Calu3 (cell line): ENCODE results near the gene CTNNAL1. TPM values are rescaled to one million over a fixed set of nuclear protein-coding genes. Genes with fewer than 3 reads are reported as not detected.

Experiments
- BruUV-seq: library from RNA; stranded (reverse); fragments of 400-500 nt; replicated peaks from 2 replicates; lab custom pipeline; 2021; lab: Mats Ljungman, UMichigan
- CTCF ChIA-PET: fragments of 300-600 bp; sonication (Branson Sonifier 250); formaldehyde crosslinking; loops from one replicate; lab custom pipeline; 2022; ENCODE audit warnings: antibody characterized with exemption; lab: Charles Lee
- DNase-seq: peaks from one replicate; pipeline ENCODE4 v3.0.0; 2022
- H3K27ac Mint-ChIP-seq: one replicate; pipeline ENCODE4 v1.8.0; 2022; ENCODE audit warnings: mixed read lengths; ENCODE audit not compliant: unreplicated experiment
- H3K27me3 Mint-ChIP-seq: one replicate; pipeline ENCODE4 v1.8.0; 2022; ENCODE audit warnings: mixed read lengths; ENCODE audit not compliant: unreplicated experiment
- H3K36me3 Mint-ChIP-seq: one replicate; pipeline ENCODE4 v1.8.0; 2022; ENCODE audit warnings: mild to moderate bottlenecking, moderate library complexity, mixed read lengths; ENCODE audit not compliant: insufficient read depth, unreplicated experiment
- H3K4me1 Mint-ChIP-seq: one replicate; pipeline ENCODE4 v1.8.0; 2022; ENCODE audit warnings: mild to moderate bottlenecking, low read depth, mixed read lengths; ENCODE audit not compliant: unreplicated experiment
- H3K4me3 Mint-ChIP-seq: one replicate; pipeline ENCODE4 v1.8.0; 2022; ENCODE audit warnings: mild to moderate bottlenecking, low read depth, moderate library complexity, mixed read lengths; ENCODE audit not compliant: unreplicated experiment
- H3K9me3 Mint-ChIP-seq: one replicate; pipeline ENCODE4 v1.8.0; 2022; ENCODE audit warnings: low read depth, mixed read lengths; ENCODE audit not compliant: unreplicated experiment
- intact Hi-C: fragments of 100-400 bp; cut with micrococcal nuclease; formaldehyde crosslinking; loops from one replicate; pipeline ENCODE4 v1.10.0; 2022; ENCODE audit not compliant: unreplicated experiment
- total RNA-seq: library from RNA; stranded (reverse); gene quantifications from 2 replicates; pipeline ENCODE4 v1.2.3, GENCODE V29; 2022
- TF ChIP-seq, protein P1 (sequence below): fragments of 200-600 bp; IDR thresholded peaks from one replicate; pipeline ENCODE4 v1.8.0; 2022; ENCODE audit warnings: antibody characterized with exemption; ENCODE audit not compliant: unreplicated experiment

CTNNAL1 gene
- total RNA-seq, 1 experiment from 2014 or later = 20.6 TPM

DNA sequence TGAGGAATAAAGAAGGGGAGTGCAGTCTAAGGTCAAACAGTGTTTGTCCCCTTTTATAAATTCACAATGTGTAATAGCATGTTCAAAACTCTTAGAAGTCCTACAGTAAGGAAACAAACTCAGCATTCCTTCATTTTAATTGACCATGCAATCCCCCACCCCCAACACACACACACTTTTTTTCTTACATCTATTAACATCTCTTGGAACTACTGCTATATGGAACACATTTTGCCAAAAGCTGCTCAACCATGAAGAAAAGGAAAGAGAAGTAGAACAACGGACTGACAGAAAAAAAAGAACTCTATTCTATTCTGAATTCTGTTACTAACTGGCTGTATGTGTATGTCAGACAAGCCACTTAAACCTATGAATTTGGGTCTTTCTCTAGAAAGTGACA lies 2.8 kb upstream of the CTNNAL1 start:
- Mint-ChIP-seq H3K36me3 (peaks cover 21% of the 10 kb centered on the region), H3K4me3 (no peak overlapping the region), H3K9me3 (no peaks in the 10 kb centered on the region), H3K27me3 (no peaks in the 10 kb centered on the region), H3K4me1 (peaks cover 21% of the 10 kb centered on the region), H3K27ac (no peak overlapping the region)
- intact Hi-C loops = loop anchor here (10.0 kb wide), 1 partner anchor 61 kb away; no protein-coding TSS in a partner anchor
- no TSS peak for BruUV-seq
- CTCF ChIA-PET = no interaction called here
- DNase-seq = no peak
- TF ChIP-seq, protein P1, sequence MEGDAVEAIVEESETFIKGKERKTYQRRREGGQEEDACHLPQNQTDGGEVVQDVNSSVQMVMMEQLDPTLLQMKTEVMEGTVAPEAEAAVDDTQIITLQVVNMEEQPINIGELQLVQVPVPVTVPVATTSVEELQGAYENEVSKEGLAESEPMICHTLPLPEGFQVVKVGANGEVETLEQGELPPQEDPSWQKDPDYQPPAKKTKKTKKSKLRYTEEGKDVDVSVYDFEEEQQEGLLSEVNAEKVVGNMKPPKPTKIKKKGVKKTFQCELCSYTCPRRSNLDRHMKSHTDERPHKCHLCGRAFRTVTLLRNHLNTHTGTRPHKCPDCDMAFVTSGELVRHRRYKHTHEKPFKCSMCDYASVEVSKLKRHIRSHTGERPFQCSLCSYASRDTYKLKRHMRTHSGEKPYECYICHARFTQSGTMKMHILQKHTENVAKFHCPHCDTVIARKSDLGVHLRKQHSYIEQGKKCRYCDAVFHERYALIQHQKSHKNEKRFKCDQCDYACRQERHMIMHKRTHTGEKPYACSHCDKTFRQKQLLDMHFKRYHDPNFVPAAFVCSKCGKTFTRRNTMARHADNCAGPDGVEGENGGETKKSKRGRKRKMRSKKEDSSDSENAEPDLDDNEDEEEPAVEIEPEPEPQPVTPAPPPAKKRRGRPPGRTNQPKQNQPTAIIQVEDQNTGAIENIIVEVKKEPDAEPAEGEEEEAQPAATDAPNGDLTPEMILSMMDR = no peak

DNA sequence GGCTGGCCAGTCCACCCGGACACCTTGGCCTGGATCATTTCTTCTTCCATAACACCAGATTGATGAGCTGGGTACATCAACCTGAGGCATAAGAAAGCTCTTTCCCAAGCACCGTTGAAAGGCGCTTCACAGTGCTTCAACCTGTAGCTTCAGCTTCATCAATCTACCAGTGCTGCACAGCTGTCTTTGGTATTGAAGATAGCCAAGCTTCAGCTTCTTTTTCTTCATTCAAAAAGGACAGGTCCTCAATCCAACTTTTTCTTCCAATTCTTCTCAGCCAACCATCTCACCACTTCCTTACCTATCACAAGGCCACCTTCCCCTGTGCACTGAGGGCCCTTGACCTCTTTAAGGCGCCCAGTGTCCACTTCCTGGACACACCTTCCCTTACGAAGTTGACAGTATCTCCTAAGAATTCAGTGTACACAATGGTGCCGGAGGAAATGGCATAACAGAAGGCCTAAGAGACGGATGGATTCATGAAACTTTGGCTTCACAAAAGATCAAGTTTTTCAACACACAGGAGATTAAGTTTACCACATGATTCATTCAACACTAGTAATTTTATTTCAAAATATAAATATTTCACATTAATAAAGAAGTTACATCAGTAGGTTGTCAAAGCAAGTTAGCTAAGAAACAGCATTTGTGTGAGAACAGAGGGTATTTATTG lies 1.4 kb upstream of the CTNNAL1 start:
- Mint-ChIP-seq H3K36me3 (peaks cover 21% of the 10 kb centered on the region), H3K4me1 (peaks cover 25% of the 10 kb centered on the region), H3K27me3 (no peaks in the 10 kb centered on the region), H3K9me3 (no peaks in the 10 kb centered on the region), H3K27ac (peak overlapping the region; percentile 42), H3K4me3 (peak overlapping the region; percentile 6)
- intact Hi-C loops = loop anchor here (10.0 kb wide), 1 partner anchor 60 kb away; no protein-coding TSS in a partner anchor
- TF ChIP-seq, protein P1 = no peak
- no peak for DNase-seq
- CTCF ChIA-PET = interaction anchor here (0.6 kb wide), 1 partner anchor 465 kb away, joined by 3 read pairs; no protein-coding TSS in a partner anchor
- no TSS peak for BruUV-seq

DNA sequence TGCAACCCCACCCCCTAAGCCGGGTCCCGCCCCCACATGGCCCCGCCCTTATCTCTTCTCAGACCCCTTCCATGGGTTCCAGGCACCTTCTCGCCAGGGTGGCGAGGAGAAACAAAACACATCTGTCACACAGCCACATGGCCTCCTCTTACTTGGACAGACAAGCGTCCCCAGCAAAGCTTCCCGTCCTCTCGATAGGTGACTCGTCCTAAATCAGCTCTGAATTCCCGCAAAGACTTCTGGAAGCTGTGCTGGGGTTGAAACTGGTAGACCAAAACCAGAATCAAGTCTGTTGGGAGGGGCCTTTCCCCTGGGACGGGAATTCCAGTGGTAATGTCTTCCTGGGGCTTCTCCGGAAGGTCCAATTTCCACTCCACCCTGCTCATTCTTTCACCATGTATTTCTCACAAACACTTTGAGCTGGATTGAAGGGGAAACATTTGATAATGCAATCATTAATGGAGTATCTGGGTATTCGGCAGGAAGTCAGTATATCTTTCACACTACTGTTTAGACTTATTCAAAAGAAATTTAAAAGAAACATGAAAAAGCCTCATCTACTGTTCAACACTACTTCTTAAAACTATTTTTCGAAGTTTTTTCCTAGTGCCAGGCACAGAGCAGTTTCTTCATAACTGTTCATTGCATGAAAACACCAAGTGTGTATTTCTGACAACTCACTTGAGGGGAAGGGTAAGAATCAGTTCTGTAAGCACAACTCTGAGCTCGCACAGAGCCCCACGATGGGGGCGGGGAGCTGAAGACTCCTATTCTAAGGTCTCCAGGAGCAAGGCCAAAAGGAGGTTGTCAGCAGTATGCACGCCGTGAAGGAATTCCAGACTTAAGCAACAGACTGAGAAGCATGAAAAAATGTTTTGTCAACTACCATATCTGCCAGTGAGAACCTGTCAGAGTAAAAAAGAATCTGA lies 644 bp upstream of the CTNNAL1 start:
- Mint-ChIP-seq H3K36me3 (peaks cover 16% of the 10 kb centered on the region), H3K4me1 (peaks cover 25% of the 10 kb centered on the region), H3K27ac (peak overlapping the region; percentile 69), H3K9me3 (no peaks in the 10 kb centered on the region), H3K27me3 (no peaks in the 10 kb centered on the region), H3K4me3 (peak overlapping the region; percentile 84)
- CTCF ChIA-PET = interaction anchor here (0.6 kb wide), 2 partner anchors 22 to 464 kb away, joined by 3 to 4 read pairs; no protein-coding TSS in a partner anchor
- no peak for DNase-seq
- intact Hi-C loops = loop anchor here (10.0 kb wide), 1 partner anchor 59 kb away; no protein-coding TSS in a partner anchor
- TF ChIP-seq, protein P1 = no peak
- BruUV-seq = no TSS peak
